Activated T-helper 1 cell treated with Interleukin-2 at 50 U/mL for 16 hours (primary cell): ENCODE results near the gene FOXP1.

Source experiments
- DNase-seq: peaks from one replicate; pipeline ENCODE4 v3.0.0-alpha.2; 2020; ENCODE audit warnings: low read depth

The FOXP1 gene

GRCh38 chr3:71398157-71398836, 185.2 kb downstream of the FOXP1 start:
- no peak for DNase-seq

DNA sequence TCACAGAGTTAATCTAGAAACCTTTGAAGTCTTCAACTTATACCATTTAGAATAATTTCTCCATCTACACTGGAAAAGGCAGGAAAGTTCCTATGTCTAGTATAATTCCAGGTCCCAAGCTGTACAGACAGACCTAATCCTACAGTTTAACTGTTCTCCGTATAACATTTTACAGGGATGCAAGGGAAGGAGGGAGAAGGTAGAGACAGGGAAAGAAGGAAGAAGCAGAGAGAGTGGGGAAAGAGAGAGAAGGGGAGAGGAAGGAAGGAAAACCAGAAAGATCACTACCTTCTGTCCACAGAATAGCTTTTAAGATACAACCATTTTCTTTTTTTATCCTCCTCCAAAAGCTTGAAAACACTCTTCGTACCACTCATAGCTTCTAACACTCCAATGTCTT, 185.8 kb downstream of the FOXP1 start:
- DNase-seq: no peak

DNA sequence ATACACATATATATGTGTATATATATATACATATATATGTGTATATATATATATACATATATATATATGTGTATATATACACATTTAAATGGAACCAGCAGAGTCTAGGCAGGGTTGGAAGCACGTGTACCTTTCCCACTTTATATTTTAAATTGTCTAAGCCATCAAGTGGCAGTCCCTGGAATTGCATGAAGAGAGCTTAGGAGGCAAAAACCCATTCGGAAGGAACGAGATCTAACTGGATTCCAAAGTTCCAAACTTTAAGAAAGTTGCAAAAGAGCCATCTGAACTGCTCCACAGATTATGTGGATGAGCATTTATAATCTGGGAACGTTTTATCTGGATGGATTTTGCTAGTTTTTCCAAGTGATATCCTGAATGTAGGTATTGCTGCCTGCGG, 186.5 kb downstream of the FOXP1 start:
- no peak for DNase-seq

- no peak for DNase-seq
Observed at GRCh38 chr3:71395927-71396695, 187.4 kb downstream of the FOXP1 start.

GRCh38 chr3:71395470-71395869, 188.1 kb downstream of the FOXP1 start:
- DNase-seq: no peak

DNA sequence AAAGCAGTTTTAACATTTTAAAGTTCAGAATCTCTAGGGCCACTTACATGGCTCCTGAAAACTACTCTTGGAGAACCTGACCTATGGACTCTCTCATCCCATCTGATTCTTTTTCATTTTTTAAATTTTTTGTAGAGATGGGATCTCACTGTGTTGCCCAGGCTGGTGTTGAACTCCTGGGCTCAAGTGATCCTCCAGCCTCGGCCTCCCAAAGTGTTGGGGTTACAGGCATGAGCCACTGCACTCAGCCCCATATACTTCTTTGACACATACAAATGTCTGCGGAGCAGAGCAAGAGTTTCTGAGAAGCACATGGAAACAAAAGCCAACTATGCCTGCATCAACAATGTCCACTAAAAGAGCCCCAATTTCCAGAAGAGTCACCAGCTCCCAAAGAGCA, 189.8 kb downstream of the FOXP1 start:
- DNase-seq: no peak

DNA sequence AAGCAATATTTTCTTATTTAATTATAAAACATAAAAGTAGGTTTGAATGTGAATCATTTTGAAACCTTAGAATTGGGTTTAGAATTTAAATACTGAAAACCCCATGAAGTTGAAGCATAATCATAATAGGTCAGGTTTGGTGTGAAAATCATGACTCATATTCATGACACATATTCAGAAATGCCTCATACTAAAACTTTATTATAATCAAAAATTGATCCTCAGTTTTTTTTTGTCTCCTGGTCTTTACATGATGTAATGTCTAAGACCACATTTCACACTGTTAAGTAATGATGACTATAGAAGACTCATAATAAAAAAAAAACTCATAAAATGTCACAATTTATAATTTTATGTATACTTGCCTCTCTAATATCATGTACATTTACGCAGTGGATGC, 190.4 kb downstream of the FOXP1 start:
- no peak for DNase-seq

DNA sequence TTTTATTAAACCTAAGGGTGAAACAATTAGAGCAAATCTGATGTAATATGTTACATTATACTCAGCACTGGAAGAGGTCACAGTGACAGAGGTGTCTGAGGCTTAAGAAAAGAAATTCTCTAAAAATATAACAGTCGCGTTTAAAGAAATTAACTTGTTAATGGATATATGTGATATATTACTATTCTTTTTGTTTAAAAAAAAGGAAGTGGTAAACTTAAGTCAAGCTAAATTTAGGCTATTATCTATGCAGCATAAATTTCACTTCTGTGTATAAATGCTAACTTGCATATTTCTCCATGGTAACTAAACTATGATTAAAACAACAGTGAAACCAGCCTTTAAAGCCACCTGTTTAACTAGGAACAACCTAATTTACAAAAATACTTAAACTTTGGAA, 191.3 kb downstream of the FOXP1 start:
- DNase-seq: no peak

GRCh38 chr3:71391361-71391760, 192.2 kb downstream of the FOXP1 start:
- DNase-seq: no peak

DNA sequence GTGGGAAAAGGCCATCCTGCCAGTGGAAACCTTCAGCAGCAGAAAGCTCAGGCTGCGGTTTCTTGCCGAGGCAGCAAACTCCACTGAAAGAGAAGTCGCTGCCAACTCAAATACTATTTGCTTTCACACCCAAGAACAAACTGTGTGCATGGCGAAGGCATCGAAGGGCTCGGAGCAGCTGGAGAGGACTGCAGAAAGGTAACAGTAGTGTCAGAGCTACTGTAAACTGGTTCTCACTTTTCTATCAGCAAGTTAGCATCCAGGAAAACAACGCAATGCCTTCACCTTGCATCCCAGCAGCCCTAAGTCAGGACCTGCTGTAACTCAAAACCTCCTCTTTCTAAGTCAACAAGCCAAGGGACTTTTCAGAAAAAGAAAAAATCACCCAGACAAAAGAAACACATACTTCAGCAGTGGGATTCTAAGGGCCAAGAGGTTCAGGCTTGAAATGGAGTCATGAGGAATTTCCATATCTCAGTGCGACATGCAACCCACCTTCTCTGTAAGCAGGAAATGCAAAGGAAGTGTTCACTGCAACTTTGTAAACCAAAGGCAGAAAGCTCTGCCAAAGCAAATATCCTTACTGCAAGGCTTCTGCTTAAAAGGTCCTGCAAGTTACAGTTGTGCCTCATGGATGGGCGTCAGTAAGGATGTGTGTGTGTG, 193.5 kb downstream of the FOXP1 start:
- no peak for DNase-seq

DNA sequence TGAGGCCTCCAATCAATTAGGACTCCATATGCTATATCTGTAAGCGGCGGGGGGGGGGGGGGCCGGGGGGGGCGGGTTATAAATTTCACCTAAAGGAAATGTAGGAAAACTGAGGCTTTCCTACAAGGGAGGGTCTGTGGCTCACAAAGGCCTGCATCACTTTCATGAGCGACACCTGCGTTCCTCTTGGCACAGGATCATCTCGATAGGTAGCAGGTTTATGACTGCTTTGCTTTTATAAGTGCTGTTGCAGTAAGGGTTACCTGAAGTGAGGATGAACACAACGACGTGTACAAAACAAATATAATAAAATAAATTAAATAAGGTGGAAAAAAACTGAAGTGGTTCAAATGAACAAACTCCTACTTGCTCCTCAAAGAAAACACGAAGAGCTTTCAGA, 194.3 kb downstream of the FOXP1 start:
- DNase-seq: no peak

- DNase-seq: no peak
Observed at GRCh38 chr3:71388535-71389120, 194.9 kb downstream of the FOXP1 start.

GRCh38 chr3:71387586-71387985, 195.9 kb downstream of the FOXP1 start:
- DNase-seq: no peak

- no peak for DNase-seq
Observed at GRCh38 chr3:71384837-71385716, 198.5 kb downstream of the FOXP1 start.

DNA sequence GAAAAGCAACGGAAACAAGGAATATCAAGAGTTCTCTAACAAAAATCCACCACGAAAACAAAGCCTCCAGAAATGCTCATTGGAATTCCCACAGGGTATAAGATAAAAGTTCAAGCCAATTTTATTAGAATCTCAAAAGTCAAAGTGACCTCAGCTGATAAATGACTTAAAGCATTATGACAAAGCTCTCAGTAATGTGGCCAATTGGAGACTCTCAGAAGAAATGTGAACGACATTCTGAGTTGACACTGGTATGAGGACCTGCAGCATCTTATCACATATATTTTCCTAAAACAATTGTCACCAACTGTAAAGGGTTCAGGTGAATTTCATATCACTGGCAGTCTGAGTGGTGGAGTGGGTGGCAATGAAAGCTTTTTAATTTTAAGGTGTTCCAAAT, 199.1 kb downstream of the FOXP1 start:
- DNase-seq: no peak

GRCh38 chr3:71380096-71380495, 203.4 kb downstream of the FOXP1 start:
- no peak for DNase-seq

GRCh38 chr3:71378509-71378908, 205.0 kb downstream of the FOXP1 start:
- DNase-seq: no peak

DNA sequence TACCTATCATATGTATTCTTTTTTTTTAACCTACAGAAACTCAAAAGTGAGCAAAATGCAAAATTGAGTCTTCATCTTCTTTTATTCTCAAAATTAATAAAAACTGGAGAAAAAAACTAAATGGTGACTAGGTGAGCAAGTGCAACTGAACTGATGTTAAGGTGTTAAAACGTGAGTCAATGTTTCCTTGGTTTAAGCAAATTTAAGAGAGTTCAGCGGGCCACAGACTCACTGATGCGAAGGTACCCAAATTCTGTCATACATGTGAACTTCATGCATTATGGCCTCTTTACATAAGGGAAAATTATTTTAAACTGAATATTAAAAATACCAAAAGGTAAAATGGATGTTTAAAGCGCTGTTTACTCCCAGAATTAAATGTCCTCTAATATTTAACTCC, 206.6 kb downstream of the FOXP1 start:
- DNase-seq: no peak

DNA sequence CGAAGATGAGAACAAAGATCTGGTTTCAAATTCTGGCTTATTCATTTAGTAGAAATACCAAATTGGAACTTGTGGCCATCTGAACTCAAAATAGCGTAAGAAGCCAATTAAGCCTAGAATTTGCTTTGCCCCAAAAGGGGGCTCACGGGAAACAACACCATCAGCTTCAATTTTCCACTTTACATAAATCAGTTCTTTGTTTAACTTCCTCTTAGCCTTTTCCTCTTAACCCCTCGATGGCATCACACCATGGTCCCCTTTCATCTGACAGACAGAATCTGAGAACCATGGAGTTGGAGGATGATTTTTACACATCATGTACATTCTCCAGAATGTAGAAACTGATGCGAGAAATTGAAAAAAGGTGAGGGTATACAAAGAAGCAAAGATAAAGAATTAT, 207.0 kb downstream of the FOXP1 start:
- DNase-seq: no peak

DNA sequence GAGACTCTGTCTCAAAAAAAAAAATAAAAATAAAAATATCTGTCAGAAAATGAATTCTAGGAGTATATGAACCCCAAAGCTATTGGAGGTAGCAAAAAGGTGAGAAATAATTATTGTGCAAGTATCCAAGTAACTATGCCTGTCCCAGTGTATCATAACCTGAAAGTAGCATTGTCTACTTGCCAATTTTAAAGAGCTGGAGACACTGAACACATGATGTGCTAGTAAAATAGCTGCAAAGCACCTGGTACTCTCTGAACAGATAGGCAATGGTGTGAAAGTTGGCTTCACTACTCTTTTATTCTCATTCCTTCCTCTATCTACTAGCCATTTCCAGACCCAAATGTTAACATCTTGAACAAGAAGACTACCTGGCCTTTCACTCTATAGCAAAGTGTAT, 208.9 kb downstream of the FOXP1 start:
- no peak for DNase-seq

DNA sequence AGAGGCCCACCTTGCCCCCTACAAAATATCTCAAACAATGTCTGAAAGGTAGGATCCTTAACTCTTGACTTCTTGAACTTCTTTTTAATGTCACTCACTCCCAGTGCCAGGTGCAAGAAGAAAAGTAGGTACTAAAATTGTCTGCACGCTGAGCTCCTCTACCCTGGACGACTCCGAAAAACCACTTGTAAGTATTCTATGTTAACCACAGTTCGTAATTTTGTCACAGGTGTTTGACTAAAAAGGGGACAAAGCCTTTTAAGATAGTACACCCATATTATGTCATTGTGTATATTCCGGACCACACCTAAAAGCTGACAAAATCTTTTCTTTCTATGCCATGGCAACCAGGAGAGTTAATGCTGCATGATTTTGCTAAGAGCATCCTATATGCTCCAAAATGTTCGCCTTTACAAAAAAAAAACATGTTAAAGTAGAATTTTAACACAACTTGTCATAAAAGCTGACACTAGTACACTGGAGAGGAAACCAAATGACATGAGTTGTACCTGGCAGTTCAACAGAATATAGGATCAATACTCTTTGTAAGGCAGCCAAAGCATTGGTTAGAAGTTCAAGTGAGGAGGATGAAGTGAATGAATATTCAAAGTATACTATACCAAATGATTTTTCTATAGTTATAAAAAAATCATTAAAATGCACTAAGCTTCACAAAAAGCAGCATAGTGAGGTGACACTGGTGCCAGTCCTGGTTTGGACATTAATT, 210.5 kb downstream of the FOXP1 start:
- no peak for DNase-seq
